Osteoblast (primary cell): Measurements from ENCODE around the gene NPPA. TPM values are rescaled to one million over a fixed set of nuclear protein-coding genes. Genes with fewer than 3 reads are reported as not detected.
A peak's percentile ranks its signal among the peaks of the same experiment; 100 is the strongest.

Experiments
- DNase-seq: peaks from one replicate; pipeline ENCODE4 v3.0.0; 2011; ENCODE audit warnings: low spot score, mixed read lengths; ENCODE audit not compliant: insufficient read length; ENCODE audit errors: missing footprints
- H2AFZ ChIP-seq: 2 replicates; pipeline ENCODE4 v1.6.0; 2011; ENCODE audit warnings: mild to moderate bottlenecking, low read length
- H3K27ac ChIP-seq: 2 replicates; pipeline ENCODE4 v1.5.1; 2011; ENCODE audit warnings: mild to moderate bottlenecking, low read depth, low read length, moderate library complexity
- H3K27me3 ChIP-seq: 2 replicates; pipeline ENCODE4 v1.6.0; 2012; ENCODE audit warnings: mild to moderate bottlenecking, control low read depth, inconsistent platforms, low read length, moderate library complexity; ENCODE audit not compliant: insufficient read depth
- H3K36me3 ChIP-seq: 2 replicates; pipeline ENCODE4 v1.5.1; 2011; ENCODE audit warnings: mild to moderate bottlenecking, low read length, control low read depth, moderate library complexity; ENCODE audit not compliant: insufficient read depth
- H3K4me1 ChIP-seq: 2 replicates; pipeline ENCODE4 v1.5.1; 2011; ENCODE audit warnings: mild to moderate bottlenecking, low read length, control low read depth, moderate library complexity; ENCODE audit not compliant: insufficient read depth
- H3K4me2 ChIP-seq: 2 replicates; pipeline ENCODE4 v1.6.0; 2011; ENCODE audit warnings: mild to moderate bottlenecking, low read length; ENCODE audit not compliant: insufficient read depth
- H3K4me3 ChIP-seq: fragments of 200-600 bp; sonication (generic); 3 replicates; pipeline ENCODE4 v1.5.1; 2012; ENCODE audit warnings: mild to moderate bottlenecking, low read length, inconsistent platforms; ENCODE audit not compliant: insufficient read depth
- H3K79me2 ChIP-seq: 2 replicates; pipeline ENCODE4 v1.6.0; 2012; ENCODE audit warnings: mild to moderate bottlenecking, low read length, control low read depth, inconsistent platforms; ENCODE audit not compliant: insufficient read depth
- H3K9me3 ChIP-seq: 2 replicates; pipeline ENCODE4 v1.5.1; 2011; ENCODE audit warnings: low read depth, low read length, control low read depth
- H4K20me1 ChIP-seq: 2 replicates; pipeline ENCODE4 v1.6.0; 2012; ENCODE audit warnings: mild to moderate bottlenecking, low read length, control low read depth; ENCODE audit not compliant: insufficient read depth
- total RNA-seq: library from RNA; depleted of rRNA; stranded (reverse); fragments of >200 nt; gene quantifications from 2 replicates; pipeline ENCODE4 v1.2.3, GENCODE V29; 2012
- TF ChIP-seq, protein P1 (sequence below): IDR thresholded peaks from 2 replicates; pipeline ENCODE4 v1.5.1; 2011; ENCODE audit warnings: mild to moderate bottlenecking, low read depth, low read length, moderate library complexity; ENCODE audit errors: extremely low read depth

NPPA gene
- total RNA-seq, 1 donor, result not detected

DNA sequence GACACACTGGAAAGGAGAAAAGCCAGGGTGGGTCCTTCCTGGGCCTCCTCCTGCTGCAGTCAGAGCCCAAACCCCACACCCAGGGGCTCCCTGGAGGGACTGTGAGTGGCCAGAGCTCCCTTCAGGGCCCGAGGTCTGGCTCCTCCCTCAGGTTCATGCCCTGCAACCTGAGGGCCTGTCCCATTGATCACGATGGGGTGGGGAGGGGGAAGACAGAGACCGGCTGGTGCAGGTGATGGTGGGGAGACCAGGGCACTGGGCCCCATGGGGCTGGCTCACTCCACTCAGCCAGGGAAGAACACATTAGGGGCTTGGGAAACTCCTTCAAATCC is 41.3 kb upstream of the NPPA start:
- Histone ChIP-seq H3K4me2 (no peak overlapping the region), H3K27ac (no peak overlapping the region), H3K36me3 (no peaks in the 10 kb centered on the region), H3K79me2 (no peaks in the 10 kb centered on the region), H4K20me1 (no peaks in the 10 kb centered on the region), H3K27me3 (peaks cover 5% of the 10 kb centered on the region), H3K4me1 (no peaks in the 10 kb centered on the region), H3K9me3 (no peaks in the 10 kb centered on the region), H3K4me3 (no peak overlapping the region), H2AFZ (no peak overlapping the region)
- DNase-seq, result no peak
- TF ChIP-seq, protein P1, sequence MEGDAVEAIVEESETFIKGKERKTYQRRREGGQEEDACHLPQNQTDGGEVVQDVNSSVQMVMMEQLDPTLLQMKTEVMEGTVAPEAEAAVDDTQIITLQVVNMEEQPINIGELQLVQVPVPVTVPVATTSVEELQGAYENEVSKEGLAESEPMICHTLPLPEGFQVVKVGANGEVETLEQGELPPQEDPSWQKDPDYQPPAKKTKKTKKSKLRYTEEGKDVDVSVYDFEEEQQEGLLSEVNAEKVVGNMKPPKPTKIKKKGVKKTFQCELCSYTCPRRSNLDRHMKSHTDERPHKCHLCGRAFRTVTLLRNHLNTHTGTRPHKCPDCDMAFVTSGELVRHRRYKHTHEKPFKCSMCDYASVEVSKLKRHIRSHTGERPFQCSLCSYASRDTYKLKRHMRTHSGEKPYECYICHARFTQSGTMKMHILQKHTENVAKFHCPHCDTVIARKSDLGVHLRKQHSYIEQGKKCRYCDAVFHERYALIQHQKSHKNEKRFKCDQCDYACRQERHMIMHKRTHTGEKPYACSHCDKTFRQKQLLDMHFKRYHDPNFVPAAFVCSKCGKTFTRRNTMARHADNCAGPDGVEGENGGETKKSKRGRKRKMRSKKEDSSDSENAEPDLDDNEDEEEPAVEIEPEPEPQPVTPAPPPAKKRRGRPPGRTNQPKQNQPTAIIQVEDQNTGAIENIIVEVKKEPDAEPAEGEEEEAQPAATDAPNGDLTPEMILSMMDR, result no peak

DNA sequence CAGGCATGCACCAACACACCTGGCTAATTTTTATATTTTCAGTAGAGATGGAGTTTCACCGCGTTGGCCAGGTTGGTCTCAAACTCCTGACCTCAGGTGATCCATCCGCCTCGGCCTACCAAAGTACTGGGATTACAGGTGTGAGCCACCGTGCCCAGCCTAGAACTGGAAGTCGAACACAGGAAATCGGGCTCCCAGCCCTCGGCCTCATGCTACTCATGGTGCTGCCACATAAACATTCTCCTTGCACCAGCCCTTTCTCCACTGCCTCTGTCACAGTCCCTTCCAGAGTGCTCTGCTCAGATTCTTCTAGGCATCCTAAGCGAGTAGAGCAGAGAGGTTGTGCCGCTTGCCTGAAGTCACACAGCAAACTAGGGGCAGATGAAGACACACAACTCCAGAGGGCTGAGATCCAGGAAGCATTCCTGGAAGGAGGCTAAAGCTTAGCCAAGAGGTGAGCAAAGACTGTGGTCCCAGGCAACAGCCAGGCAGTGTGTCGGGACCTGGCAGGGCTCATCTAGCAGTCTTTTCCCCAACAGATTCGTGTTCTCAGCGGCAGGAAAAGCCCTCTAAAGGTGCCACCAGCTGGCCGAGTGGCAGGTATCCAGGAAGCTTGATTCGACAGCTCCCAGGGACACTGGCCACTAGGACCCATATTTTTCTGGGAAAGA is 40.8 kb upstream of the NPPA start:
- H3K79me2 ChIP-seq, result no peaks in the 10 kb centered on the region
- H3K4me2 ChIP-seq, result no peak overlapping the region
- peak; percentile 67 for DNase-seq
- H3K4me3 ChIP-seq, result no peak overlapping the region
- H3K36me3 ChIP-seq, result no peaks in the 10 kb centered on the region
- H3K27ac ChIP-seq, result no peak overlapping the region
- no peaks in the 10 kb centered on the region for H3K4me1 ChIP-seq
- H3K27me3 ChIP-seq, result peaks cover 5% of the 10 kb centered on the region
- H3K9me3 ChIP-seq, result no peaks in the 10 kb centered on the region
- no peak overlapping the region for H2AFZ ChIP-seq
- H4K20me1 ChIP-seq, result no peaks in the 10 kb centered on the region
- TF ChIP-seq, protein P1, result no peak

DNA sequence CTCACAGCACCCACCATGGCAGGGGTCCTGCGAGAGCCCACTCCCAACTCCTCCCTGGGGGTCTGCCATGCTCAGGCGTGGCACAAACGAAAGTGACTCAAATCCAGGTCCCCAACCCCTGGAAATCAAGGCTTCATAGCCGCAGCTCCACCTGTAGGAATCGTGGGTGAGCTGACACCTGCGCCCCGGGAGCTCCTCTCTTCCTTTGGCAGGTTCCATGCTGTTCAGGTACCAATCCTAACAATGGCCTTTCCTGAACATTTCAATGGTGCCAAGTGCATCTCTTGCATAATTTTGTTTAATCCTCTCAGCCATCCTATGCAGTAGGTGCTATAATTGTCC is 40.1 kb upstream of the NPPA start:
- Histone ChIP-seq H4K20me1 (no peaks in the 10 kb centered on the region), H3K79me2 (no peaks in the 10 kb centered on the region), H3K9me3 (no peaks in the 10 kb centered on the region), H3K27ac (no peak overlapping the region), H3K36me3 (no peaks in the 10 kb centered on the region), H3K27me3 (peaks cover 5% of the 10 kb centered on the region), H3K4me2 (no peak overlapping the region), H2AFZ (no peak overlapping the region), H3K4me3 (no peak overlapping the region), H3K4me1 (no peaks in the 10 kb centered on the region)
- DNase-seq, result peak; percentile 26
- TF ChIP-seq, protein P1, result no peak

DNA sequence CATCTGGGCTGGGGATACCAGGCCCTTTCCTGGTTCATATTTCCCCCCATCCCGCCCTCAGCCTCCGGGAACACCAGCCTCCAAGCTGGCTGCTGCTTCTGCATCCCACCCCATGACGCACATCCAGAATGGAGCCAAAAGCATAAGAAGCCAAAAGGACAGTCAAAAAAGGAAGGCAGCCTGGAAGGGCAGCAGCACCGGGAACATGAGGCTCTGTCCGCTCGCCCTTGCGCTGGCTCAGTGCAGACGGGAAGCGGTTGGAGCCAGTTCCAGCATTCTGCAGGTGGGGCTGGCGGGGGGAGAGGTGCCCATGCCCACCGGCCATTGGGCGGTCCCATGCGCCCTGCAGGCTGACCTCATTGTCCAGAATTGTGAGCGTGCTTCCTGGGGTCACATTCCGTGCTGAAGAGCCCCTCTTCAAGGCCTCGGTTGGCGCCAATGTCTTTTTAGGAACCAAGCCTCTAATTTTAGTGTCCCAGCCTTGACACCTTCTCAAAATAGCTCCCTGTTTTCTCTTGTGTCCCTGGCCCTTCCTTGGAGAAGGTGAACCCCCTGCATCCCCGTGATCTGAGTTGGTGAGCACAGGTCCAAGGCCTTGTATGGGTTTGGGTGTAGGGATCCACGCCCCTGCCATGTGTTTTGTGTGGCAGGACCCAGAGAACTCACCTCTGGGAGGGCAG is 39.5 kb upstream of the NPPA start:
- Histone ChIP-seq H3K27me3 (peaks cover under 1% of the 10 kb centered on the region), H3K27ac (no peak overlapping the region), H3K4me2 (no peak overlapping the region), H3K4me3 (no peak overlapping the region), H2AFZ (no peak overlapping the region), H3K36me3 (no peaks in the 10 kb centered on the region), H4K20me1 (no peaks in the 10 kb centered on the region), H3K9me3 (no peaks in the 10 kb centered on the region), H3K4me1 (no peaks in the 10 kb centered on the region), H3K79me2 (no peaks in the 10 kb centered on the region)
- TF ChIP-seq, protein P1, result no peak
- DNase-seq, result peak; percentile 63
